Endothelial cell of umbilical vein (primary cell): ENCODE measurements around the gene GSTCD. TPM values are rescaled to one million over a fixed set of nuclear protein-coding genes. Genes with fewer than 3 reads are reported as not detected.
"Not testable (repeated sequence)": the region's sequence is repeated elsewhere in the genome, so short reads cannot be mapped to it uniquely, and the experiment has no call there.

ENCODE experiments used
- BruUV-seq: library from RNA; stranded (reverse); fragments of 400-500 nt; replicated peaks from 2 replicates; lab custom pipeline; 2021; lab: Mats Ljungman, UMichigan
- CTCF ChIA-PET: fragments of 300-600, 350-600 bp; sonication (Branson Sonifier 250); formaldehyde crosslinking; loops from one replicate; lab custom pipeline; 2021; ENCODE audit warnings: antibody characterized with exemption, inconsistent platforms; lab: Charles Lee
- POLR2A ChIA-PET: fragments of 300-600, 350-600 bp; sonication (Branson Sonifier 250); formaldehyde crosslinking; loops from one replicate; lab custom pipeline; 2021; ENCODE audit warnings: antibody characterized with exemption, inconsistent platforms; lab: Charles Lee
- DNase-seq: peaks from one replicate; pipeline ENCODE4 v3.0.0-alpha.2; 2011; ENCODE audit warnings: low read depth, low spot score
- FAIRE-seq: peaks from 2 replicates; lab custom pipeline; 2011; peaks lifted over from hg19 to GRCh38; lab: Jason Lieb, UNC
- H2AFZ ChIP-seq: 2 replicates; pipeline ENCODE4 v1.6.0; 2012; ENCODE audit warnings: low read depth, low read length, control low read depth, inconsistent platforms
- H3K27ac ChIP-seq: 2 replicates; pipeline ENCODE4 v1.5.1; 2011; ENCODE audit warnings: low read depth, mild to moderate bottlenecking, control low read depth, low read length, moderate library complexity; ENCODE audit not compliant: insufficient read depth
- H3K27me3 ChIP-seq, 2 experiments: 2 replicates each; pipeline versions ENCODE4 v1.6.0 to v1.6.1; 2011; ENCODE audit warnings: low read length in 2 of 2, mixed read lengths in 1 of 2; ENCODE audit not compliant: control insufficient read depth in 2 of 2, insufficient read depth in 2 of 2
- H3K36me3 ChIP-seq, 2 experiments: 2 replicates in 1 of 2; 3 replicates in 1 of 2; pipeline ENCODE4 v1.5.1; 2011; ENCODE audit warnings: low read length in 2 of 2, mild to moderate bottlenecking in 1 of 2, moderate library complexity in 1 of 2; ENCODE audit not compliant: control insufficient read depth in 2 of 2, insufficient read depth in 2 of 2; ENCODE audit errors: extremely low read depth in 1 of 2
- H3K4me1 ChIP-seq: 3 replicates; pipeline ENCODE4 v1.5.1; 2011; ENCODE audit warnings: mild to moderate bottlenecking, low read length; ENCODE audit not compliant: control insufficient read depth, insufficient read depth; ENCODE audit errors: extremely low read depth
- H3K4me2 ChIP-seq: 2 replicates; pipeline ENCODE4 v1.6.1; 2011; ENCODE audit warnings: low read length, control low read depth, mixed read lengths; ENCODE audit not compliant: insufficient read depth
- H3K4me3 ChIP-seq, 3 experiments: fragments of 200-600 bp in 1 of 3; sonication (generic), shearing (Covaris generic) in 1 of 3; replicated peaks in 1 of 3; 2 replicates each; pipeline ENCODE4 v1.5.1; 2011 to 2016; ENCODE audit warnings: control low read depth in 3 of 3, low read length in 3 of 3, mild to moderate bottlenecking in 2 of 3, inconsistent platforms in 1 of 3, low read depth in 1 of 3, moderate library complexity in 1 of 3; ENCODE audit not compliant: insufficient read depth in 1 of 3
- H3K79me2 ChIP-seq: 2 replicates; pipeline ENCODE4 v1.6.0; 2012; ENCODE audit warnings: low read length, inconsistent platforms; ENCODE audit not compliant: control insufficient read depth, insufficient read depth
- H3K9ac ChIP-seq: replicated peaks from 2 replicates; pipeline ENCODE3; 2011; ENCODE audit warnings: low read length, control low read depth; ENCODE audit not compliant: insufficient read depth; ENCODE audit errors: extremely low read depth
- H3K9me1 ChIP-seq: replicated peaks from 3 replicates; pipeline ENCODE4 v1.6.0; 2011; ENCODE audit warnings: mild to moderate bottlenecking, low read length; ENCODE audit not compliant: control insufficient read depth, insufficient read depth; ENCODE audit errors: extremely low read depth
- H3K9me3 ChIP-seq: replicated peaks from 2 replicates; pipeline ENCODE4 v1.5.1; 2012; ENCODE audit warnings: low read length, inconsistent platforms; ENCODE audit not compliant: control insufficient read depth, insufficient read depth
- H4K20me1 ChIP-seq: replicated peaks from 2 replicates; pipeline ENCODE3; 2011; ENCODE audit warnings: mild to moderate bottlenecking, low read length; ENCODE audit not compliant: control insufficient read depth, insufficient read depth; ENCODE audit errors: extremely low read depth
- FOS ChIP-seq: IDR thresholded peaks from 2 replicates; pipeline ENCODE4 v1.6.1; 2011; ENCODE audit warnings: mild to moderate bottlenecking, low read length, moderate library complexity, borderline replicate concordance; ENCODE audit not compliant: insufficient read depth
- MYC ChIP-seq: IDR thresholded peaks from one replicate; pipeline ENCODE4 v1.6.1; 2011; ENCODE audit warnings: mild to moderate bottlenecking, low read depth, low read length
- POLR2A ChIP-seq: IDR thresholded peaks from 2 replicates; pipeline ENCODE4 v1.6.1; 2012; ENCODE audit warnings: low read depth, mild to moderate bottlenecking, control low read depth, low read length
- dilution Hi-C: fragments of 300-500 bp; cut with MboI; formaldehyde crosslinking; loops from one replicate; pipeline ENCODE4 v1.15.0; 2019; ENCODE audit warnings: low sequenced_read_pairs; ENCODE audit not compliant: extremely low pct_ligation_motif_present
- intact Hi-C: fragments of 100-400 bp; cut with micrococcal nuclease; formaldehyde crosslinking; loops from one replicate; pipeline ENCODE4 v1.10.0; 2022
- polyA plus RNA-seq, 4 experiments: library from polyadenylated mRNA; depleted of rRNA in 3 of 4; stranded (reverse) in 3 of 4; unstranded in 1 of 4; fragments of >200 nt; gene quantifications; 2 replicates each; pipeline versions ENCODE4 v1.2.1 to v1.2.3, GENCODE V29; 2011 to 2012; ENCODE audit warnings: missing spikeins in 1 of 4
- total RNA-seq: library from RNA; stranded (reverse); gene quantifications from 2 replicates; pipeline ENCODE4 v1.2.3, GENCODE V29; 2021
- TF ChIP-seq, protein P1 (sequence below), 2 donors: IDR thresholded peaks; 1 replicate in 1 of 2; 2 replicates in 1 of 2; pipeline ENCODE4 v1.5.1; 2011; ENCODE audit warnings: low read length in 2 of 2, mild to moderate bottlenecking in 2 of 2, moderate library complexity in 2 of 2, control low read depth in 1 of 2, inconsistent platforms in 1 of 2, low read depth in 1 of 2; ENCODE audit not compliant: insufficient read depth in 1 of 2; ENCODE audit errors: extremely low read depth in 1 of 2
- TF ChIP-seq, protein P2 (sequence below): IDR thresholded peaks from 2 replicates; pipeline ENCODE4 v1.6.1; 2011; ENCODE audit not compliant: insufficient read depth, insufficient read length

GSTCD gene
- total and polyA plus RNA-seq, 2 donors (not counting 3 experiments of a cell fraction or from before 2014, with no cell fraction given): 3.3 to 11.3 TPM

DNA sequence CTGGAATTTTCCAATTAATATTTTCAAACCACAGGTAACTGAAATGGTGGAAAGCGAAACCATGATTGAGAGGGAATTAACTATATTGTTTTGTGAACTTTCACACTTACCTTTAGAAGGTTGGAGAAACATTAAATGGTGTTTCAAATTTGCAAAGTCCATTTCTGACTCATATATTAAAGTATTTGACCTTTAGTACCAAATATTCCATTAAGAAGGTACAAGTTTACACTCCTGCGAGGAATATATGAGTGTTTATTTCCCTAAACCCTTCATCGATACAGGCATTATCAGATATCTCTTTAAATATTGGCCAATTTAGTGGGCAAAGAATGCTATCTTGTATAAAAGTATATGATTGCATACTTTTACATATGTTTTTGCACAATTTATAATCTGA lies 142.6 kb downstream of the GSTCD start:
- no peak for FAIRE-seq
- no peak for DNase-seq
- intact Hi-C loops (no loop called here), dilution Hi-C loops (no loop called here)
- Histone ChIP-seq H3K4me3 (no peak overlapping the region), H2AFZ (no peak overlapping the region), H4K20me1 (no peaks in the 10 kb centered on the region), H3K4me1 (no peaks in the 10 kb centered on the region), H3K9me3 (no peaks in the 10 kb centered on the region), H3K9me1 (no peaks in the 10 kb centered on the region), H3K4me2 (no peak overlapping the region), H3K27me3 (no peaks in the 10 kb centered on the region), H3K27ac (no peak overlapping the region), H3K79me2 (no peaks in the 10 kb centered on the region), H3K9ac (no peak overlapping the region), H3K36me3 (no peaks in the 10 kb centered on the region)
- TF ChIP-seq, protein P1, sequence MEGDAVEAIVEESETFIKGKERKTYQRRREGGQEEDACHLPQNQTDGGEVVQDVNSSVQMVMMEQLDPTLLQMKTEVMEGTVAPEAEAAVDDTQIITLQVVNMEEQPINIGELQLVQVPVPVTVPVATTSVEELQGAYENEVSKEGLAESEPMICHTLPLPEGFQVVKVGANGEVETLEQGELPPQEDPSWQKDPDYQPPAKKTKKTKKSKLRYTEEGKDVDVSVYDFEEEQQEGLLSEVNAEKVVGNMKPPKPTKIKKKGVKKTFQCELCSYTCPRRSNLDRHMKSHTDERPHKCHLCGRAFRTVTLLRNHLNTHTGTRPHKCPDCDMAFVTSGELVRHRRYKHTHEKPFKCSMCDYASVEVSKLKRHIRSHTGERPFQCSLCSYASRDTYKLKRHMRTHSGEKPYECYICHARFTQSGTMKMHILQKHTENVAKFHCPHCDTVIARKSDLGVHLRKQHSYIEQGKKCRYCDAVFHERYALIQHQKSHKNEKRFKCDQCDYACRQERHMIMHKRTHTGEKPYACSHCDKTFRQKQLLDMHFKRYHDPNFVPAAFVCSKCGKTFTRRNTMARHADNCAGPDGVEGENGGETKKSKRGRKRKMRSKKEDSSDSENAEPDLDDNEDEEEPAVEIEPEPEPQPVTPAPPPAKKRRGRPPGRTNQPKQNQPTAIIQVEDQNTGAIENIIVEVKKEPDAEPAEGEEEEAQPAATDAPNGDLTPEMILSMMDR (IDR thresholded peaks at IDR 0.05; ENCODE audit: extremely low read depth in 1 of 2, insufficient read depth in 1 of 2, low read depth in 1 of 2, low read length in 2 of 2): no peak
- no peak for TF ChIP-seq POLR2A
- TF ChIP-seq MYC: no peak
- TF ChIP-seq, protein P2, sequence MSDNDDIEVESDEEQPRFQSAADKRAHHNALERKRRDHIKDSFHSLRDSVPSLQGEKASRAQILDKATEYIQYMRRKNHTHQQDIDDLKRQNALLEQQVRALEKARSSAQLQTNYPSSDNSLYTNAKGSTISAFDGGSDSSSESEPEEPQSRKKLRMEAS: no peak
- no peak for TF ChIP-seq FOS
- ChIA-PET CTCF (no interaction called here), POLR2A (no interaction called here)
- no TSS peak for BruUV-seq

DNA sequence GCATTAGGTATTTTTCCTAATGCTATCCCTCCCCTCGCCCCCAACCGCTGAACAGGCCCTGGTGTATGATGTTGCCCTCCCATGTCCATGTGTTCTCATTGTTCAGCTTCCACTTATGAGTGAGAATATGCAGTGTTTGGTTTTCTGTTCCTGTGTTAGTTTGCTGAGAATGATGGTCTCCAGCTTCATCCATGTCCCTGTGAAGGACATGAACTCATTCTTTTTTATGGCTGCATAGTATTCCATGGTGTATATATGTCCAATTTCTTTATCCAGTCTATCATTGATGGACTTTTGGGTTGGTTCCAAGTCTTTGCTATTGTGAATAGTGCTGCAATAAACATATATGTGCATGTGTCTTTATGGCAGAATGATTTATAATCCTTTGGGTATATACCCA lies 143.6 kb downstream of the GSTCD start:
- H3K9me1 ChIP-seq, H3K27ac ChIP-seq, dilution Hi-C loops, H3K4me2 ChIP-seq, H4K20me1 ChIP-seq, intact Hi-C loops, H2AFZ ChIP-seq, H3K36me3 ChIP-seq, H3K9ac ChIP-seq, CTCF ChIA-PET, H3K27me3 ChIP-seq, H3K79me2 ChIP-seq, H3K9me3 ChIP-seq, DNase-seq, H3K4me3 ChIP-seq, FAIRE-seq, POLR2A ChIA-PET, H3K4me1 ChIP-seq, BruUV-seq: not testable (repeated sequence)
